C4-2B (cell line): ENCODE results near the gene DPRX.

Experiments
- H3K27ac ChIP-seq: fragments of 450-650 bp; 2 replicates; pipeline ENCODE4 v1.5.1; 2017
- ZFX ChIP-seq: fragments of 450-650 bp; IDR thresholded peaks from 2 replicates; pipeline ENCODE4 v1.6.1; 2017
- TF ChIP-seq, protein P1 (sequence below): fragments of 450-650 bp; conservative IDR thresholded peaks from 2 replicates; pipeline ENCODE4 v1.5.1; 2017; ENCODE audit warnings: mild to moderate bottlenecking

DPRX gene

GRCh38 chr19:53598361-53598760, 33.4 kb upstream of the DPRX start:
- H3K27ac ChIP-seq, result no peak overlapping the region
- TF ChIP-seq ZFX, result no peak
- TF ChIP-seq, protein P1, sequence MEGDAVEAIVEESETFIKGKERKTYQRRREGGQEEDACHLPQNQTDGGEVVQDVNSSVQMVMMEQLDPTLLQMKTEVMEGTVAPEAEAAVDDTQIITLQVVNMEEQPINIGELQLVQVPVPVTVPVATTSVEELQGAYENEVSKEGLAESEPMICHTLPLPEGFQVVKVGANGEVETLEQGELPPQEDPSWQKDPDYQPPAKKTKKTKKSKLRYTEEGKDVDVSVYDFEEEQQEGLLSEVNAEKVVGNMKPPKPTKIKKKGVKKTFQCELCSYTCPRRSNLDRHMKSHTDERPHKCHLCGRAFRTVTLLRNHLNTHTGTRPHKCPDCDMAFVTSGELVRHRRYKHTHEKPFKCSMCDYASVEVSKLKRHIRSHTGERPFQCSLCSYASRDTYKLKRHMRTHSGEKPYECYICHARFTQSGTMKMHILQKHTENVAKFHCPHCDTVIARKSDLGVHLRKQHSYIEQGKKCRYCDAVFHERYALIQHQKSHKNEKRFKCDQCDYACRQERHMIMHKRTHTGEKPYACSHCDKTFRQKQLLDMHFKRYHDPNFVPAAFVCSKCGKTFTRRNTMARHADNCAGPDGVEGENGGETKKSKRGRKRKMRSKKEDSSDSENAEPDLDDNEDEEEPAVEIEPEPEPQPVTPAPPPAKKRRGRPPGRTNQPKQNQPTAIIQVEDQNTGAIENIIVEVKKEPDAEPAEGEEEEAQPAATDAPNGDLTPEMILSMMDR, result no peak

- TF ChIP-seq ZFX, result no peak
- TF ChIP-seq, protein P1, result no peak
- no peak overlapping the region for H3K27ac ChIP-seq
Observed at GRCh38 chr19:53600217-53600616, 31.6 kb upstream of the DPRX start.

DNA sequence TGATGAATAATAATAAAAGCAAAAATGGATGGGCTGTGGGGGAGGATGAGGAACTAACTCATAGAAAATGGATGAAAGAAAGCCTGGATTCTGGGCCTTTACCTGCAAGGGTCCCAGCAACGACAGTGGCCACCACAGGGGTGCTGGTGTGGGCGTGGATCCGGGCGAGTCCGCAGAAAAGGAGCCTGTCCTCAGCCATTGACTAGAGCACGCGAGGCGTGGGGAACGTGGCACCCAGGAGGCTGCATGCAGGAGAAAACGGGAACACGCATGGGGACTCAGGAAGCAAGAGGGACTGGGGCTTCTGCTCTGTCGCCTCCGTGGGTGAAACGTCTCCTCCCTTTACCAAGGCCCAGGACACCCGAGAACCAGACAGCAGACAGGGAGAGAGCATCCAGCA, 25.8 kb upstream of the DPRX start:
- no peak for TF ChIP-seq ZFX
- TF ChIP-seq, protein P1, result no peak
- no peak overlapping the region for H3K27ac ChIP-seq

DNA sequence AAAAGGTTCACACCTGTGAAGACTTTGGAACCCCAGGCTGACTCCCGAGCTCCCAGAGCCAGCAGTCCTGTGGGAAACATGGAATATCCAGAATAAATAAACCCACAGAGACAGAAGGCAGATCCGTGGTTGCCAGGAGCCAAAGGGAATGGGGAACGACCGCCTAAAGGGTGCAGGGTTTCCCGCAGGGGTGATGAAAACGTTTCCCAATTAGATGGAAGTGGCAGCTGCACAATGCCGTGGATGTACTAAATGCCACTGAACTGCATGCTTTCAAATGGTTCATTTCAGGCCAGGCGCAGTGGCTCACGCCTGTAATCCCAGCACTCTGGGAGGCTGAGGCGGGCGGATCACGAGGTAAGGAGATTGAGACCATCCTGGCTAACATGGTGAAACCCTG, 23.4 kb upstream of the DPRX start:
- TF ChIP-seq, protein P1, result no peak
- TF ChIP-seq ZFX, result no peak
- H3K27ac ChIP-seq, result no peak overlapping the region

GRCh38 chr19:53612762-53613526, 18.9 kb upstream of the DPRX start:
- H3K27ac ChIP-seq, result no peak overlapping the region
- TF ChIP-seq, protein P1, result no peak
- no peak for TF ChIP-seq ZFX

- peak overlapping the region; percentile 51; the same call in 1 of the 2 replicates for H3K27ac ChIP-seq
- TF ChIP-seq ZFX, result no peak
- TF ChIP-seq, protein P1, result no peak
Observed at GRCh38 chr19:53621885-53622740, 9.7 kb upstream of the DPRX start.
